ENCODE results near the gene PLEKHA1. TPM values are rescaled to one million over a fixed set of nuclear protein-coding genes. Genes with fewer than 3 reads are reported as not detected.

Gene PLEKHA1
- total RNA-seq, 1 experiment from 2014 or later: 31.0 TPM

- H3K4me3 Mint-ChIP-seq (ENCODE audit: low read depth, unreplicated experiment): no peak overlapping the region
- intact Hi-C loops (cut with micrococcal nuclease; ENCODE audit: unreplicated experiment): loop anchor here (5.0 kb wide), 1 partner anchor 34 kb away; no protein-coding TSS in a partner anchor
- no peak overlapping the region for H3K27ac Mint-ChIP-seq (ENCODE audit: unreplicated experiment)
- H3K9me3 Mint-ChIP-seq (ENCODE audit: low read depth, unreplicated experiment): peaks cover 2% of the 10 kb centered on the region
- CTCF ChIA-PET: interaction anchor here (0.7 to 1.1 kb wide), 4 partner anchors 31 to 92 kb away, joined by 3 to 4 read pairs (median 4); partner anchors contain the start of gene PLEKHA1
- DNase-seq: no peak
- H3K36me3 Mint-ChIP-seq (ENCODE audit: insufficient read depth, unreplicated experiment): peaks cover 5% of the 10 kb centered on the region
- TF ChIP-seq CTCF (IDR thresholded peaks at IDR 0.05; ENCODE audit: unreplicated experiment): no peak
- BruUV-seq (replicated peaks): no TSS peak
- H3K27me3 Mint-ChIP-seq (ENCODE audit: unreplicated experiment): no peaks in the 10 kb centered on the region
- H3K4me1 Mint-ChIP-seq (ENCODE audit: low read depth, unreplicated experiment): peaks cover 16% of the 10 kb centered on the region
Observed at GRCh38 chr10:122343135-122343800, 31.2 kb upstream of the PLEKHA1 start.

- H3K27ac Mint-ChIP-seq (ENCODE audit: unreplicated experiment): no peak overlapping the region
- H3K27me3 Mint-ChIP-seq (ENCODE audit: unreplicated experiment): no peaks in the 10 kb centered on the region
- CTCF ChIA-PET: interaction anchor here (1.4 kb wide), 1 partner anchor 45 kb away, joined by 5 read pairs; no protein-coding TSS in a partner anchor
- intact Hi-C loops (cut with micrococcal nuclease; ENCODE audit: unreplicated experiment): loop anchor here (5.0 kb wide), 1 partner anchor 33 kb away; no protein-coding TSS in a partner anchor
- peaks cover 5% of the 10 kb centered on the region for H3K36me3 Mint-ChIP-seq (ENCODE audit: insufficient read depth, unreplicated experiment)
- H3K4me3 Mint-ChIP-seq (ENCODE audit: low read depth, unreplicated experiment): no peak overlapping the region
- no peak for TF ChIP-seq CTCF (IDR thresholded peaks at IDR 0.05; ENCODE audit: unreplicated experiment)
- H3K9me3 Mint-ChIP-seq (ENCODE audit: low read depth, unreplicated experiment): peaks cover 2% of the 10 kb centered on the region
- DNase-seq: no peak
- peaks cover 13% of the 10 kb centered on the region for H3K4me1 Mint-ChIP-seq (ENCODE audit: low read depth, unreplicated experiment)
- BruUV-seq (replicated peaks): no TSS peak
Observed at GRCh38 chr10:122343936-122344335, 30.6 kb upstream of the PLEKHA1 start.

GRCh38 chr10:122344741-122345258, 29.7 kb upstream of the PLEKHA1 start:
- CTCF ChIA-PET: interaction anchor here (0.7 to 1.4 kb wide), 4 partner anchors 46 to 299 kb away, joined by 3 to 5 read pairs (median 4); no protein-coding TSS in a partner anchor
- Mint-ChIP-seq H3K27ac (ENCODE audit: unreplicated experiment) (peak overlapping the region; percentile 68), H3K36me3 (ENCODE audit: insufficient read depth, unreplicated experiment) (peaks cover 5% of the 10 kb centered on the region)

More at GRCh38 chr10:122344741-122345258, 29.7 kb upstream of the PLEKHA1 start:
- Mint-ChIP-seq H3K9me3 (ENCODE audit: low read depth, unreplicated experiment) (peaks cover 2% of the 10 kb centered on the region), H3K4me1 (ENCODE audit: low read depth, unreplicated experiment) (peaks cover 19% of the 10 kb centered on the region), H3K27me3 (ENCODE audit: unreplicated experiment) (no peaks in the 10 kb centered on the region), H3K4me3 (ENCODE audit: low read depth, unreplicated experiment) (no peak overlapping the region)
- BruUV-seq (replicated peaks): no TSS peak
- no peak for TF ChIP-seq CTCF (IDR thresholded peaks at IDR 0.05; ENCODE audit: unreplicated experiment)
- intact Hi-C loops (cut with micrococcal nuclease; ENCODE audit: unreplicated experiment): loop anchor here (5.0 kb wide), 2 partner anchors 33 to 47 kb away; no protein-coding TSS in a partner anchor
- DNase-seq: no peak

Data from Calu3 (cell line).